Activated CD8-positive, alpha-beta T cell treated with anti-CD3 and anti-CD28 coated beads for 36 hours (primary cell): ENCODE results near the gene MYOM3. TPM values are rescaled to one million over a fixed set of nuclear protein-coding genes. Genes with fewer than 3 reads are reported as not detected.

Source experiments
- ATAC-seq: fragments of 200-7000 bp; cut with Tn5 transposase; one replicate; pipeline ENCODE4 v1.10.0; 2021; ENCODE audit warnings: mild to moderate bottlenecking, moderate library complexity
- CTCF ChIA-PET: fragments of 350-600 bp; sonication (Branson Sonifier 250); formaldehyde crosslinking; loops from one replicate; lab custom pipeline; 2021; ENCODE audit warnings: antibody characterized with exemption; lab: Charles Lee
- POLR2A ChIA-PET: fragments of 350-600 bp; sonication (Branson Sonifier 250); formaldehyde crosslinking; loops from one replicate; lab custom pipeline; 2021; ENCODE audit warnings: antibody characterized with exemption; lab: Charles Lee
- DNase-seq: peaks from one replicate; pipeline ENCODE4 v3.0.0-alpha.2; 2020
- H3K27ac Mint-ChIP-seq: one replicate; pipeline ENCODE4 v1.8.0; 2021; ENCODE audit warnings: mild to moderate bottlenecking, mixed read lengths
- H3K27me3 Mint-ChIP-seq: one replicate; pipeline ENCODE4 v1.8.0; 2021; ENCODE audit warnings: mixed read lengths
- H3K36me3 Mint-ChIP-seq: one replicate; pipeline ENCODE4 v1.8.0; 2021; ENCODE audit warnings: low read depth, mixed read lengths
- H3K4me1 Mint-ChIP-seq: one replicate; pipeline ENCODE4 v1.8.0; 2021; ENCODE audit warnings: low read depth, mixed read lengths
- H3K4me3 Mint-ChIP-seq: one replicate; pipeline ENCODE4 v1.8.0; 2021; ENCODE audit warnings: mild to moderate bottlenecking, moderate library complexity, mixed read lengths
- H3K9me3 Mint-ChIP-seq: one replicate; pipeline ENCODE4 v1.8.0; 2021; ENCODE audit warnings: mixed read lengths
- intact Hi-C: fragments of 100-400 bp; cut with micrococcal nuclease; formaldehyde crosslinking; loops from one replicate; pipeline ENCODE4 v1.10.0; 2022
- total RNA-seq, 2 experiments: library from RNA; stranded (reverse); gene quantifications; one replicate each; pipeline ENCODE4 v1.2.3, GENCODE V29; 2021
- TF ChIP-seq, protein P1 (sequence below): fragments of 200-600 bp; IDR thresholded peaks from one replicate; pipeline ENCODE4 v1.8.0; 2022; ENCODE audit warnings: antibody characterized with exemption, mild to moderate bottlenecking

Gene MYOM3
- total RNA-seq, 2 experiments from 2014 or later: not detected

DNA sequence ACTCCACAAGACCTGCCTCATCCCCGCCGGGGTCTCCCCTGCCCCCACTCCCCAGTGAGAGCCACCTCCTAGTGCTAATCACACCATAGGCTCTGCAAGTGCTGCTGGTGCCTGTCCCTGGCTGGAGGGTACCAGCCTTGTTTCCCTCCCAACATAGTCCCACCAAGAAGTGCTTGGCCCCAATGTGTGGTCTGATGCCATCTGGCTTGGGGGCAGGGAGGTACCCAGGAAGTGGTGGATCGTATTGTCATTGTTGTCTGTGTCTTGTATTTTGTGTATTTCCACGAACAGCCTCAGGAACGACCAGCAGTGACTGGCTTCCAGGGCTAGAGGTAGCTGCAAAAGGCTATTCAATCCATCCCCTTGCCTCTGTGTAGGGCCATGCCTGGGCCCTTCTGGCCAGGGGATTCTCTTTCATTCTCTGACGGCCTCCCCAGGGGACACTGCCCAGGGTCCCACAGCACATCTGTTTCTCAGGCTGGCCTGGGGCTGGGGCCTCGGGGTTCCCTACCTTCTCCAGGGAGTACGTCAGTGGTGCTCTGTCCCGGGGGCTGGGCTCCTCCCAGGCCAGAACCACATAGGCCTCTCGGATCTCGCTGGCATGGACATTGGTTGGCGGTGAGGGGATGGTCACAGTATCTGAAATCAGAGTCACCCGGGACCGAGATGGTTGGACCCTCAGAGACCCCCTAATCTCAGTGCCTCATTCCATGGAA, 22.8 kb downstream of the MYOM3 start:
- ChIA-PET POLR2A (no interaction called here), CTCF (no interaction called here)
- intact Hi-C loops: no loop called here
- peaks cover 3% of the 10 kb centered on the region for H3K4me1 Mint-ChIP-seq
- TF ChIP-seq, protein P1, sequence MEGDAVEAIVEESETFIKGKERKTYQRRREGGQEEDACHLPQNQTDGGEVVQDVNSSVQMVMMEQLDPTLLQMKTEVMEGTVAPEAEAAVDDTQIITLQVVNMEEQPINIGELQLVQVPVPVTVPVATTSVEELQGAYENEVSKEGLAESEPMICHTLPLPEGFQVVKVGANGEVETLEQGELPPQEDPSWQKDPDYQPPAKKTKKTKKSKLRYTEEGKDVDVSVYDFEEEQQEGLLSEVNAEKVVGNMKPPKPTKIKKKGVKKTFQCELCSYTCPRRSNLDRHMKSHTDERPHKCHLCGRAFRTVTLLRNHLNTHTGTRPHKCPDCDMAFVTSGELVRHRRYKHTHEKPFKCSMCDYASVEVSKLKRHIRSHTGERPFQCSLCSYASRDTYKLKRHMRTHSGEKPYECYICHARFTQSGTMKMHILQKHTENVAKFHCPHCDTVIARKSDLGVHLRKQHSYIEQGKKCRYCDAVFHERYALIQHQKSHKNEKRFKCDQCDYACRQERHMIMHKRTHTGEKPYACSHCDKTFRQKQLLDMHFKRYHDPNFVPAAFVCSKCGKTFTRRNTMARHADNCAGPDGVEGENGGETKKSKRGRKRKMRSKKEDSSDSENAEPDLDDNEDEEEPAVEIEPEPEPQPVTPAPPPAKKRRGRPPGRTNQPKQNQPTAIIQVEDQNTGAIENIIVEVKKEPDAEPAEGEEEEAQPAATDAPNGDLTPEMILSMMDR: no peak
- no peaks in the 10 kb centered on the region for H3K36me3 Mint-ChIP-seq
- DNase-seq (peak; percentile 14), ATAC-seq (no peak)
- H3K4me3 Mint-ChIP-seq: no peak overlapping the region
- H3K27ac Mint-ChIP-seq: no peak overlapping the region
- no peaks in the 10 kb centered on the region for H3K9me3 Mint-ChIP-seq
- H3K27me3 Mint-ChIP-seq: peaks cover 6% of the 10 kb centered on the region

GRCh38 chr1:24086466-24086865, 25.5 kb downstream of the MYOM3 start:
- Mint-ChIP-seq H3K9me3 (no peaks in the 10 kb centered on the region), H3K27me3 (peaks cover 6% of the 10 kb centered on the region), H3K27ac (no peak overlapping the region), H3K36me3 (no peaks in the 10 kb centered on the region), H3K4me3 (no peak overlapping the region), H3K4me1 (no peaks in the 10 kb centered on the region)
- ATAC-seq (no peak), DNase-seq (no peak)
- intact Hi-C loops: no loop called here
- CTCF ChIA-PET: interaction anchor here (0.6 kb wide), 1 partner anchor 63 kb away, joined by 5 read pairs; no protein-coding TSS in a partner anchor
- TF ChIP-seq, protein P1: no peak
- POLR2A ChIA-PET: no interaction called here

- intact Hi-C loops: no loop called here
- no peak overlapping the region for H3K27ac Mint-ChIP-seq
- ATAC-seq (no peak), DNase-seq (no peak)
- POLR2A ChIA-PET: no interaction called here
- CTCF ChIA-PET: no interaction called here
- no peaks in the 10 kb centered on the region for H3K9me3 Mint-ChIP-seq
- H3K36me3 Mint-ChIP-seq: no peaks in the 10 kb centered on the region
- no peaks in the 10 kb centered on the region for H3K4me1 Mint-ChIP-seq
- H3K4me3 Mint-ChIP-seq: no peak overlapping the region
- TF ChIP-seq, protein P1: no peak
- peaks cover 6% of the 10 kb centered on the region for H3K27me3 Mint-ChIP-seq
Observed at GRCh38 chr1:24085546-24085945, 26.4 kb downstream of the MYOM3 start.

- no peaks in the 10 kb centered on the region for H3K9me3 Mint-ChIP-seq
- ChIA-PET POLR2A (no interaction called here), CTCF (interaction anchor here (1.9 kb wide), 1 partner anchor 14 kb away, joined by 6 read pairs; no protein-coding TSS in a partner anchor)
- DNase-seq: no peak
- no peak for ATAC-seq
- intact Hi-C loops: no loop called here
- no peak overlapping the region for H3K4me3 Mint-ChIP-seq
- H3K27me3 Mint-ChIP-seq: peaks cover 6% of the 10 kb centered on the region
- H3K36me3 Mint-ChIP-seq: no peaks in the 10 kb centered on the region
- no peak overlapping the region for H3K27ac Mint-ChIP-seq
- TF ChIP-seq, protein P1: no peak
- H3K4me1 Mint-ChIP-seq: no peaks in the 10 kb centered on the region
Observed at GRCh38 chr1:24085007-24085406, 26.9 kb downstream of the MYOM3 start.

- POLR2A ChIA-PET: no interaction called here
- no peak overlapping the region for H3K27ac Mint-ChIP-seq
- peaks cover 6% of the 10 kb centered on the region for H3K27me3 Mint-ChIP-seq
- intact Hi-C loops: no loop called here
- no peak for ATAC-seq
- CTCF ChIA-PET: interaction anchor here (1.9 kb wide), 1 partner anchor 13 kb away, joined by 6 read pairs; no protein-coding TSS in a partner anchor
- no peaks in the 10 kb centered on the region for H3K4me1 Mint-ChIP-seq
- TF ChIP-seq, protein P1: no peak
- H3K36me3 Mint-ChIP-seq: no peaks in the 10 kb centered on the region
- no peaks in the 10 kb centered on the region for H3K9me3 Mint-ChIP-seq
- no peak overlapping the region for H3K4me3 Mint-ChIP-seq
- DNase-seq: no peak
Observed at GRCh38 chr1:24084050-24084449, 27.9 kb downstream of the MYOM3 start.
